ENCODE results near the gene ANGPT4.

Gene ANGPT4

DNA sequence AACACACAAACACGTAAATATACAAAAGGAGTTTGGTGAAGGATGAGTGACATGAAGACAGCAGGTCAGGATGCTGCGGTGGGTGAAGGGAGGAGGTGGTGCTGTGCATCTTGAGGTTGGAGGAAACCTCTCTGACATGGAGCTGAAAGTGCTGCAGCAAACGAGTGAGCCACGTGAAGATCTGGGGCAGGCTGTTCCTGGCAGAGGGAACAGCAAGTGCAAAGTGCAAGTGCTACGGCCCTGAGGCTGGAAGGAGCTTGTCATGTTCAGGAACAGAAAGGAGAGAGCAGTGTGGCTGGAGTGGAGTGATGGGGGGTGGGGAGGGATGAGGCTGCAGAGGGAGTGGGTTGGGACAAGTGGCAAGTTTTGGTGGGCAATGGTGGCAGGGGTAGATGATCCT is 24.8 kb upstream of the ANGPT4 start:
- DNase-seq (ENCODE audit: low read depth in 1 of 2, low spot score in 1 of 2): no peak

DNA sequence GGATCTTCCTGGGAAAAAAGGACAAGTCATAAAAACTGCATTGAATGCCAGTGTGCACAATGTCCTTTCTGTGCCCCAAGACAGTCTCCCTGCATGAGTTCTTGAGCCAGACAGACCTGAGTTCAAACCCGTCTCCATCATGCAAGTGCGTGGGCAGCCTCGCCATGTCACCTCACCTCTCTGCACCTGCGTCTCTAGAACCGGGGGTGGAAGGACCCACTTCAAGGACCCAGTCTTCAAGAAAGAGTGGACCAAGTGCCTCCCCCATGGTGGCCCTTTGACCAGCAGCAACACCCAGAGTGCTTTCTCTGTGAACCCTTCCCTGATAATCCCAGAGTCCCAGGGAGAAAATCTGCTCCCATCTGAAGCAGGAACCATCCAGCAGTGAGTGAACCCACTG is 23.5 kb upstream of the ANGPT4 start:
- DNase-seq (ENCODE audit: low read depth in 1 of 2, low spot score in 1 of 2): no peak

DNA sequence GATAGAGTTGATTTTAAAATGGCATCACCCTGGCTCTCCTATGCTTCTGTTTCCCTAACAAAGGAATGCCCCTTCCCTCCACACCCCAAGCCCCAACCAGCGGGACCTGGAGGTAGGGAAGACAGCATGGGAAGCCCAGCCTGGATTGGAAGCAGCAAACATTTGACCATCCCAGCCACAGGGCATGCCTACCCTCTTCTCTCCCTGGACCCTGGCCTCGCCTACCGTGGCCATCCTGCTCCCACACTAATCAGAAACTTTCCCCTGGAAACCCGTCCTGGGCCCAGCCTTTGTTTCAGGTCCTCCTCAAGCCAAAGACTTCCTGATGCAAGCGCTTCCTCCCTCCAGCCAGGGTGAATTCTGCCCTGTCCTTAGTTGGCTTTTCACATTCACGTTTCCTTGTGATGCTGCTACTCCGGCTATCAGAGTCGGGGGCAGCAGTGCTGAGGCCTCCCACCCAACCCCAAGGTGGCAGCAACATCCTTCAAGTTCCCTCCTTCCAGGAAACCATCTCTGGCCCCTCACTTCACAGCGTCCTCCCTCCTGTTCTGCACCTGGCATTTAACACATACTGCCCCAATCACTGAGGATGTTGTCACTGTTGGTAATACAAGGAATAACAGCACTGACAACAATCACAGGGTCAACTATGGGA is 18.2 kb upstream of the ANGPT4 start:
- DNase-seq (ENCODE audit: low read depth in 1 of 2, low spot score in 1 of 2): no peak

- DNase-seq (ENCODE audit: low read depth in 1 of 2, low spot score in 1 of 2): no peak
Measured at GRCh38 chr20:933029-933428, 16.9 kb upstream of the ANGPT4 start.

DNA sequence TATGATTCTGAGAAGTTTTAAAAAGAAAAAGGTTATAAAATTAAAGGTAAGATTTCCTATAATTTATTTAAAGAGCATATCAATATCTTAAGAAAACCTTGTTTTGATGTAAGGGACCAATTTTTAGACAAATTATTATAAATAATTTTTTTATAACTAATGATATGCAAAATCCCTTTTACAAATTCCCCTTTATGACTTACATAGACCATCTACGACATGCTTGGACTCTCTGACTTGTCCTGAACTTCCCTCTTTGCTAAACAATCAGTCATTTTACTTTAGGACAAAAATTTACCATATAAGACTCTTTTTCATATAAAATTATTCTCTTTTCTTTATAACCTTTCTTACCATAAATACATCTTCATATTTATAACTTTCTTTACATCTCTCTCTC is 15.3 kb upstream of the ANGPT4 start:
- no peak for DNase-seq (ENCODE audit: low read depth in 1 of 2, low spot score in 1 of 2)

DNA sequence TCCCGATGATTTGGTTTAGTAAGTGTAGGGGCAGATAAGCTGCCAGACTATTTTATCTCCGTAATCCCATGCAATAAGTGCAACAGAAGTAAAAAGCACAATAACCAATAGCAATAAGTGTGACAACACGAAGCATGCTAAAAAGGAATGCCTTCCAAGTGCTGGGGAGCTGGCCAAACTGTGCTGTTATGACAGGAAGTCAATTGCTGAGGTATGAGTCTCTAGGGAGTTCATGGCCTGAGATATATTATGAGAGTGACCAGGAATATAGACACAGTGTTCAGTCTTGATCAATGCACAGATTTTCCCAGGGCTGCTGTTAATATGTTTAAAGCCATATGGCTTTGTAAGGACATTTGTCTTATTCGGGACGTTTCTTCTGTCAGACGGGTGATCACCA is 10.5 kb upstream of the ANGPT4 start:
- no peak for DNase-seq (ENCODE audit: low read depth in 1 of 2, low spot score in 1 of 2)

DNA sequence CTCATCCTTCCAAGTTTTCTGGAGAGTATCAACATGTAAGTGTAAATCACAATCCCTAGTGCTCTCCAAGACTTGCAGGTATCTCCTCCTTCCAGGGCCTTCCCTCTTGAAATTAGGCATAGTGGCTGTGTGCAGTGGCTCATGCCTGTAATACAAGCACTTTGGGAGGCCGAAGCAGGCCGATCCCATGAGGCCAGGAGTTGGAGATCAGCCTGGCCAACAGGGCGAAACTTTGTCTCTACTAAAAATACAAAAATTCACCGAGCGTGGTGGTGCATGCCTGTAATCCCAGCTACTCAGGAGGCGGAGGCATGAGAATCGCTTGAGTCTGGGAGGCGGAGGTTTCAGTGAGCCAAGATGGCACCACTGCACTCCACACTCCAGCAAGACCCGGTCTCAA is 9.4 kb upstream of the ANGPT4 start:
- DNase-seq (ENCODE audit: low read depth in 1 of 2, low spot score in 1 of 2): no peak

GRCh38 chr20:924639-925038 is 8.5 kb upstream of the ANGPT4 start:
- no peak for DNase-seq (ENCODE audit: low read depth in 1 of 2, low spot score in 1 of 2)

DNA sequence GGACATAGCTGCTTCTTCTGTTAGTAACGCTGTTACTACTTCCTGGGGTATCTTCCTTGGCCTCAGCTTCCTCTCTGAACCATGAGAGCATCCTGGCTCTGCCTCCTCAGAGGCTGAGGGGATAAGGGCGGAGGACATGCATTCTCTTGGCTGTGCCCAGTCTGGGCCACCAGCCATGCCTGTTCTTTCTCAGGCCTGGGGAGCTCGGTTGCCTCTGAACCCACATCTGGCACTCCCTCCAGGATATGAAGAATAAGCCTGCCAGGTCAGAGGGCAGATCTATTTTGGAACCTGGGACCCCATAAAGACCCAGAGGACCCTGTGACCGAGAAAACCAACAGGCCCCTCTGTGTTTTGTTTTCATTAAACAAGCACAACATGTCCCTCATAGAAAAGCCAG is 6.6 kb upstream of the ANGPT4 start:
- DNase-seq (ENCODE audit: low read depth in 1 of 2, low spot score in 1 of 2): no peak

DNA sequence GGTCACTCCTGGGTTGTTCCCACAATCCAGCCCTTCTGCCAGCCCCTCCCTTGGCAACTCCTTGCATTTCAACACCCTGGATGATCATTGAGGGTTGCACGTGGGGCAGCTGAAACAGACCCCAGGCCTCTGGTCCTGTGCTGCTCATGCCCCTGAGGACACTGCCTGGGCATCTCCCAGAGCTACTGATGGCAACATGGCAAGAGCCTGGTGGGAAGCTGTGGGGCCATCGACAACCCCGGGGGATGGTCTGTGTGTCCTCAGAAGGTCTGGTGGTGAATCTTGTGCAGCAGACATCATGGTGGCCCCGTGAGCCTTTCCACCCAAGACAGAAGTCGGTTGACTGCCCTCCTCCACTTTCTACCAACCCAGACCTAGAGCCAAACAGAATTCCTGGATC is 4.9 kb upstream of the ANGPT4 start:
- DNase-seq (ENCODE audit: low read depth in 1 of 2, low spot score in 1 of 2): no peak

DNA sequence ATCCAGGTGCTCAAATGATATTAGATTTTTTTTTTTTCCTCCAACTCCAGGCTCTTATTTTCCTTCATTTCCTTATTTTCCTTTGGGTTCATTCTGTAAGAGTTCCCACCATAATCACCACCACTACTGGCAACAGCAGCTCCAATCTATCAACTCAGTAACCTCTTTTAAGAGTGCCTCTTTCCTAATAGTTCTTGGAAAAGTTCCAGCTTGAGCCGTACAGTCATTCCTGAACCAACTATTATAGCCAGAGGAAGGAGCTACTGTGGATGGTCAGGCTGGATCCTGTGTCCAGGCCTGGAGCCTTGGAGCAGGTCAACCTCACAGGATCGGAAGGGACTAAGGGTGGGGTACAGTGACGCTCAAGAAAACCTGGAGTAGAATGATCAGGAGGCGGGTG is 4.2 kb upstream of the ANGPT4 start:
- DNase-seq (ENCODE audit: low read depth in 1 of 2, low spot score in 1 of 2): no peak

GRCh38 chr20:919491-919916 is 3.4 kb upstream of the ANGPT4 start:
- no peak for DNase-seq (ENCODE audit: low read depth in 1 of 2, low spot score in 1 of 2)

DNA sequence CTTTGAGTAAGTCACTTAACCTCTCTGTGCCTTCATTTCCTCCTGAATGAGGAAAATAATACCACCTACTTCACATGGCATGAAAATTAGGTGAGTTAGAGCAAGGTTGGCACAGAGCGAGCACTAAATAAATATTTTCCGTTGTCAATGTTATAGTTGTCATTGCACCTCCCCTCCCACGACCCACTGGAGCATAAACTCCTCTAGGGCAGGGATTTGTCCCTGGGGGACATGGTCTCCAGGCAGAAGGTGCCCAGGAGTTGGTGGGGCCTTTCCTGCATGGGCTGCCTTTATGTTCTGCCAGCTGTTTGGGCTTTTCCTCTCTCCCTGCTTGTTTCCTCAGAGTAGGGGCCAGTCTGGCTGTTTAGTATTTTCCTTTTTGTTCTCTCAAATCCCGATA is 1.3 kb upstream of the ANGPT4 start:
- no peak for DNase-seq (ENCODE audit: low read depth in 1 of 2, low spot score in 1 of 2)

- DNase-seq (ENCODE audit: low read depth in 1 of 2, low spot score in 1 of 2): no peak
Measured at GRCh38 chr20:916825-917224, 691 bp upstream of the ANGPT4 start.

GRCh38 chr20:914727-915498 is 1.2 kb downstream of the ANGPT4 start:
- no peak for DNase-seq (ENCODE audit: low read depth in 1 of 2, low spot score in 1 of 2)

GRCh38 chr20:913306-913849 is 2.8 kb downstream of the ANGPT4 start:
- no peak for DNase-seq (ENCODE audit: low read depth in 1 of 2, low spot score in 1 of 2)

GRCh38 chr20:911882-912600 is 4.1 kb downstream of the ANGPT4 start:
- no peak for DNase-seq (ENCODE audit: low read depth in 1 of 2, low spot score in 1 of 2)

DNA sequence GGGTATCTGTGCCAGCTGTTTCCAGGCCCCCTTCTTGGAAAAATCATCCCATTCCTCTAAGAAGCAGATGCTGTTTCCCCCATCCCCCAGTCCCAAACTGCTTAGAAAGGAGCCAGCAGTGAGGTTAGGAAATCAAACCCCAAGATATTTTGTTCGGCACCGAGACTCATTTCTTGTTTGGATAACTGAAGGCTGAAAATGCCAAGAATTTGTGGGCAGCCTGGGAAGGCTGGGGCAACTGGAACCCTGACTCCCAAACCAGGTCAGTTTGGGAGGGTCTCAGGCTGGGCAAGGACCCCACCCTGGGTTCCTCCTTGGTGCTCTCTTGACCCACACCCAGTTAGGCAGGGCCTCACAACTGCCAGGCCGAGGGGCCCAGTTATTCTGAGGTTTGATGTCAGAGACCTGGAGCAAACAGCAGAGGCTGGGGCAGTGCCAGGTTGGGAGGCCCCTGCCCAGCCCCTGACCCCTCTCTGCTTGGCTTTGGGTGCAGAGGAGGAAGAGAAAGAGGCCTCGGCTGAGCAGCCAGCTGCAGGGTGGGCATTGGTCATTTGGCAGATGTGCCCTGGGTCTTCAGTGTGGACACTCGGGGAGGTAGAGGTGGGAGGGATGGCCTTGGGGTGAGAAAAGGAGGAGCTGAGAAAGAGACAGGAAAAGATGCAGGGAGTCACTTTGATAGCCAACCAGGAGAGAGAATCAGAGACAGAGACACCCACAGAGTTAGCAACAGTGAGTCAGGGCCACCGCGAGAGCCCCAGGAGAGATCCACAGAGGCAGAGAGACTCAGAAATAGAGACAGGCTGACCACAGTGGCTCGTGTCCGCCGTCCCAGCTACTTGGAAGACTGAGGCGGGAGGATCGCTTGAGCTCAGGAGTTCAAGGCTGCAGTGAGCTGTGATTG is 5.0 kb downstream of the ANGPT4 start:
- DNase-seq (ENCODE audit: low read depth in 1 of 2, low spot score in 1 of 2): no peak

- DNase-seq (ENCODE audit: low read depth in 1 of 2, low spot score in 1 of 2): no peak
Measured at GRCh38 chr20:910132-910869, 5.8 kb downstream of the ANGPT4 start.

DNA sequence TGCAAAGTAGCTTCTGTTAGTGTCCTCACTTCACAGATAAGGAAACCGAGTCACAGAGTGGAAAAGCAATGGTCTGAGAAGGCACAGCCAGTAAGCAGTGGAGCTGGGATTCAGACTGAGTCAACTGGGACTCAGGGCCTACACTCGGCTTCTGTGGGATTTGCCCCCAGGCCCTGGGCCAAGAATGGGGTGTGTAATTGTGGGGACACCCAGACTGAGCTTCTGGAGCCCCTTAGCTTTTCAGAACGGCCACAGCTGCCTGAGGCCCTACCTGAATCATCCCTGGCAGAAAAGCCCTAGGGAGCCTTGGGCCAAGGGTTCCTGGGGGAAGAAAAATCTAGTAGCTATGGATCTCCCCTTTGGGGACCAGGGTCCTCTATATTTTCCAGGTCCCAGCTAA is 6.5 kb downstream of the ANGPT4 start:
- no peak for DNase-seq (ENCODE audit: low read depth in 1 of 2, low spot score in 1 of 2)
